NCI-H2171 (cell line): ENCODE measurements around the gene AXIN1.

Experiments
- DNase-seq: peaks from one replicate; lab custom pipeline; 2025; lab: John Stamatoyannopoulos, UW

Gene AXIN1

GRCh38 chr16:303760-304505 is 48.6 kb downstream of the AXIN1 start:
- DNase-seq, result no peak

- DNase-seq, result no peak
These were observed 50.6 kb downstream of the AXIN1 start for GRCh38 chr16:301950-302349.

- DNase-seq, result no peak
These were observed 51.3 kb downstream of the AXIN1 start for GRCh38 chr16:301235-301634.

GRCh38 chr16:297832-298231 is 54.7 kb downstream of the AXIN1 start:
- DNase-seq, result no peak

GRCh38 chr16:296806-297510 is 55.6 kb downstream of the AXIN1 start:
- DNase-seq, result no peak

GRCh38 chr16:296276-296675 is 56.2 kb downstream of the AXIN1 start:
- DNase-seq, result no peak

GRCh38 chr16:293043-293775 is 59.3 kb downstream of the AXIN1 start:
- no peak for DNase-seq

- DNase-seq, result no peak
These were observed 61.0 kb downstream of the AXIN1 start for GRCh38 chr16:291539-291938.

- no peak for DNase-seq
These were observed 61.7 kb downstream of the AXIN1 start for GRCh38 chr16:290681-291405.

- DNase-seq, result no peak
These were observed 62.4 kb downstream of the AXIN1 start for GRCh38 chr16:290015-290680.

GRCh38 chr16:289395-289997 is 63.0 kb downstream of the AXIN1 start:
- no peak for DNase-seq

GRCh38 chr16:287981-288920 is 64.3 kb downstream of the AXIN1 start:
- DNase-seq, result no peak

- peak; percentile 47 for DNase-seq
These were observed 65.2 kb downstream of the AXIN1 start for GRCh38 chr16:287298-287811.

GRCh38 chr16:286491-287297 is 65.8 kb downstream of the AXIN1 start:
- no peak for DNase-seq

- DNase-seq, result no peak
These were observed 67.1 kb downstream of the AXIN1 start for GRCh38 chr16:285146-286055.

GRCh38 chr16:284204-285120 is 68.1 kb downstream of the AXIN1 start:
- DNase-seq, result no peak
